GM12864 (cell line): ENCODE results near the gene ATP23.

ENCODE experiments used
- DNase-seq: peaks from one replicate; pipeline ENCODE4 v3.0.0-alpha.2; 2011; ENCODE audit warnings: low read depth
- H3K4me3 ChIP-seq: 2 replicates; pipeline ENCODE4 v1.5.1; 2011; ENCODE audit warnings: mild to moderate bottlenecking, low read depth, low read length, control low read depth
- CTCF ChIP-seq: IDR thresholded peaks from 2 replicates; pipeline ENCODE4 v1.5.1; 2011; ENCODE audit warnings: low read depth, mild to moderate bottlenecking, moderate library complexity, low read length, control low read depth, inconsistent platforms; ENCODE audit errors: missing control alignments

ATP23 gene

GRCh38 chr12:57904426-57904825, 36.9 kb upstream of the ATP23 start:
- no peak overlapping the region for H3K4me3 ChIP-seq
- TF ChIP-seq CTCF, result no peak
- no peak for DNase-seq

- peak; percentile 52 for DNase-seq
- peak; percentile 100 for TF ChIP-seq CTCF
- H3K4me3 ChIP-seq, result no peak overlapping the region
These were observed 36.2 kb upstream of the ATP23 start for GRCh38 chr12:57904848-57905811.

- H3K4me3 ChIP-seq, result no peak overlapping the region
- TF ChIP-seq CTCF, result no peak
- no peak for DNase-seq
These were observed 35.4 kb upstream of the ATP23 start for GRCh38 chr12:57905812-57906475.

GRCh38 chr12:57906821-57907220, 34.5 kb upstream of the ATP23 start:
- no peak for TF ChIP-seq CTCF
- no peak for DNase-seq
- no peak overlapping the region for H3K4me3 ChIP-seq

GRCh38 chr12:57907281-57907680, 34.1 kb upstream of the ATP23 start:
- no peak for TF ChIP-seq CTCF
- DNase-seq, result no peak
- no peak overlapping the region for H3K4me3 ChIP-seq

- no peak for DNase-seq
- no peak overlapping the region for H3K4me3 ChIP-seq
- TF ChIP-seq CTCF, result no peak
These were observed 32.9 kb upstream of the ATP23 start for GRCh38 chr12:57908511-57908910.
